Psoas muscle (tissue), 8 donors: ENCODE data around the gene ARSB. TPM values are rescaled to one million over a fixed set of nuclear protein-coding genes. Genes with fewer than 3 reads are reported as not detected.

Source experiments
- ATAC-seq, 4 donors: fragments of 200-7000 bp; cut with Tn5 transposase; one replicate each; pipeline ENCODE4 v1.9.1; 2020; ENCODE audit warnings: moderate library complexity in 3 of 4, mild to moderate bottlenecking in 2 of 4
- DNase-seq, 2 donors: peaks; one replicate each; pipeline ENCODE4 v3.0.0-alpha.2; 2020
- H3K27ac ChIP-seq: fragments of 200-600 bp; one replicate; pipeline ENCODE4 v1.8.0; 2022
- H3K27me3 ChIP-seq, 3 donors: fragments of 200-600 bp in 1 of 3; one replicate each; pipeline versions ENCODE4 v1.6.1 to v1.8.0; 2013 to 2022; ENCODE audit warnings: low read length in 2 of 3, mild to moderate bottlenecking in 2 of 3, moderate library complexity in 1 of 3; ENCODE audit not compliant: insufficient read depth in 3 of 3
- H3K36me3 ChIP-seq, 2 donors: fragments of 200-600 bp in 1 of 2; one replicate each; pipeline versions ENCODE4 v1.6.1 to v1.8.0; 2013 to 2022; ENCODE audit warnings: low read depth in 1 of 2, mild to moderate bottlenecking in 1 of 2, moderate library complexity in 1 of 2; ENCODE audit not compliant: insufficient read depth in 1 of 2
- H3K4me1 ChIP-seq: fragments of 200-600 bp; one replicate; pipeline ENCODE4 v1.8.0; 2022
- H3K4me3 ChIP-seq: fragments of 200-600 bp; one replicate; pipeline ENCODE4 v1.8.0; 2022; ENCODE audit warnings: mild to moderate bottlenecking
- H3K9me3 ChIP-seq: fragments of 200-600 bp; one replicate; pipeline ENCODE4 v1.8.0; 2022
- WGBS, 3 donors: extraction: QIAGEN DNeasy Blood & Tissue Kit; methylation state at CpG; one replicate each; pipeline versions ENCODE4 v1.1.6 to v1.1.7; 2013; 5-methylcytosine and 5-hydroxymethylcytosine counted together
- intact Hi-C, 2 donors: fragments of 100-400 bp; cut with DNase I; formaldehyde crosslinking; loops; one replicate each; pipeline versions ENCODE4 v1.11.0 to v1.14.2; 2022
- polyA plus RNA-seq, 3 donors: library from polyadenylated mRNA; stranded (reverse); fragments of 200-250 nt; gene quantifications; one replicate each; pipeline ENCODE4 v1.2.3, GENCODE V29; 2013
- total RNA-seq, 4 donors: library from RNA; stranded (reverse); fragmentation: NEBNext Ultra II Directional in 2 of 4; extraction: Animal tissue kit (Norgen Biotek cat#: 25700) in 2 of 4; gene quantifications; one replicate each; pipeline versions ENCODE4 v1.2.1 to v1.2.4, GENCODE V29; 2021 to 2023
- TF ChIP-seq, protein P1 (sequence below): fragments of 200-600 bp; IDR thresholded peaks from one replicate; pipeline ENCODE4 v1.8.0; 2022; ENCODE audit warnings: antibody characterized with exemption
- donor health status: healthy with polysubstance abuse.
- donor health status: DM: no; HTN: no; CAD: no; lungs with moderate emphysema.
- donor health status: Bipolar disorder and iron deficiency.
- donor health status: healthy.
- donor health status: DM: yes; HTN: yes; CAD: no.
- donor health status: DM: no; HTN: no; CAD: no.
- donor health status: DM: no; HTN: no; CAD: no.
- donor health status: DM: yes; HTN: yes; CAD: no.

ARSB gene
- total and polyA plus RNA-seq, 7 donors = 1.3 to 6.5 (median 3.6) TPM

DNA sequence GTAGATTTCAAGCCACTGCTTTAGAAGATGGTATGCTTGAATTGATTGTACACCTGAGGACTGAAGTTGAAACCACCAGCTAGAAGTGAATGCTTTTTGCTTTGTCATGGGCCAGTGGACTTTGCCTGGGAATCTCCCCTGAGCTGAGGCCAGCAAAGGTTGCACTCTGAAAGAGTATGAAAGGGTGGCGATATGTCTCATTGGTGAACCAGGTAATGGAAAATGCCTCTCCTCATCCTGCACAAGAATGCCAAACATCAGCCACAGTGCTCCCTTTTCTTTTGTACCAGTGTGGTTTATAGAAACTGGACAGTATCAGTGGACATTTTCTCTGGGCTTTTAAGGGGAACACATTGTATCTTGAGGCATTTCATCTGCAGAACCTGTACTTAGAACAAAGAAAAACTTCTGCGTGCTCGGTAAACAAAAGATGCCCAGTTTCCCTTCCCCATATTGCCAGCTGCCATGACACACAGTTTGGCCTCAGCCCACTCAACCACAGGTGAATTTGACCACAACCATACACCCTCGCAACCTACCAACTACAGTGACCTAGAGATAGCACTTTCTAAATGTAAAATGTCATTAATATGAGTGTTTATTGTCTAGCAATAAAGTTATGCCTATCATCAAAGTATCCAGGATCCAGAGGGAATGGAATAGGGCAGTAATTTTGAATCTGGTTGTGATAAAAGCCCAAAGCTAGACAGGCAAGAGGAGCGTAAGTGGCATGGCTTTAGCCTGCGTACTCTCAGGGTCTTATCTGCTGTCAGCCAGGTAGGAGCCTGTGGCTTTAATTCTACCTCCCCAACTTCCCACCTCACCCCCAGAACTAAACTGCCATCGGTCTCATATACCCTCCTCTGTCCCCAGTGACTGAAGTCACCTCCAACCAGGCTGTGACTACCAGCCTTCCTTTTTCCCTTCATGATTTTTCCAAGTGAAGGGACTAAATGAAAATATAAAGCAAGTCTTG, 257.0 kb downstream of the ARSB start:
- intact Hi-C loops = no loop called here

More for the DNA sequence above, 257.0 kb downstream of the ARSB start:
- Histone ChIP-seq H3K4me3 (no peak overlapping the region), H3K36me3 (no peaks in the 10 kb centered on the region), H3K27me3 (no peaks in the 10 kb centered on the region), H3K4me1 (no peaks in the 10 kb centered on the region), H3K9me3 (no peaks in the 10 kb centered on the region), H3K27ac (no peak overlapping the region)
- TF ChIP-seq, protein P1, sequence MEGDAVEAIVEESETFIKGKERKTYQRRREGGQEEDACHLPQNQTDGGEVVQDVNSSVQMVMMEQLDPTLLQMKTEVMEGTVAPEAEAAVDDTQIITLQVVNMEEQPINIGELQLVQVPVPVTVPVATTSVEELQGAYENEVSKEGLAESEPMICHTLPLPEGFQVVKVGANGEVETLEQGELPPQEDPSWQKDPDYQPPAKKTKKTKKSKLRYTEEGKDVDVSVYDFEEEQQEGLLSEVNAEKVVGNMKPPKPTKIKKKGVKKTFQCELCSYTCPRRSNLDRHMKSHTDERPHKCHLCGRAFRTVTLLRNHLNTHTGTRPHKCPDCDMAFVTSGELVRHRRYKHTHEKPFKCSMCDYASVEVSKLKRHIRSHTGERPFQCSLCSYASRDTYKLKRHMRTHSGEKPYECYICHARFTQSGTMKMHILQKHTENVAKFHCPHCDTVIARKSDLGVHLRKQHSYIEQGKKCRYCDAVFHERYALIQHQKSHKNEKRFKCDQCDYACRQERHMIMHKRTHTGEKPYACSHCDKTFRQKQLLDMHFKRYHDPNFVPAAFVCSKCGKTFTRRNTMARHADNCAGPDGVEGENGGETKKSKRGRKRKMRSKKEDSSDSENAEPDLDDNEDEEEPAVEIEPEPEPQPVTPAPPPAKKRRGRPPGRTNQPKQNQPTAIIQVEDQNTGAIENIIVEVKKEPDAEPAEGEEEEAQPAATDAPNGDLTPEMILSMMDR = no peak
- DNase-seq (no peak), ATAC-seq (no peak)
- WGBS, 3 donors = 92 to 95% (median 94%) methylated on average over 7 of the region's 7 CpGs

Other genes starting within 250 kb of the ARSB start
- 1 to 10 TPM; 1.7 to 2.8 (median 2.1) TPM for gene DMGDH, start 84.4 kb upstream of the ARSB start, total RNA-seq
- 1 to 10 TPM in 1 of 3 donors, under 1 TPM in 2; 0.16 to 1.5 (median 0.80) TPM for gene DMGDH, start 84.4 kb upstream of the ARSB start, polyA plus RNA-seq
- 10 to 100 TPM in 3 of 4 donors, 1 to 10 TPM in 1; 6.9 to 16.6 (median 12.0) TPM for gene BHMT2, start 84.5 kb upstream of the ARSB start, total RNA-seq
- 10 to 100 TPM in 1 of 3 donors, 1 to 10 TPM in 2; 1.9 to 20.8 (median 9.0) TPM for gene BHMT2, start 84.5 kb upstream of the ARSB start, polyA plus RNA-seq
- not detected for gene BHMT, start 126.5 kb upstream of the ARSB start, total RNA-seq
- gene BHMT, start 126.5 kb upstream of the ARSB start, polyA plus RNA-seq = under 1 TPM in 1 of 3 donors, not detected in 2; 0.12 TPM